CD4-positive, alpha-beta T cell (primary cell): ENCODE data around the gene CD83. TPM values are rescaled to one million over a fixed set of nuclear protein-coding genes. Genes with fewer than 3 reads are reported as not detected.

ENCODE experiments used
- ATAC-seq: fragments of 200-7000 bp; cut with Tn5 transposase; one replicate; pipeline ENCODE4 v1.10.0; 2022; ENCODE audit warnings: mild to moderate bottlenecking; ENCODE audit not compliant: poor library complexity
- CTCF ChIA-PET: fragments of 350-600 bp; sonication (Branson Sonifier 250); formaldehyde crosslinking; loops from one replicate; lab custom pipeline; 2021; ENCODE audit warnings: antibody characterized with exemption, inconsistent platforms; lab: Charles Lee
- POLR2A ChIA-PET: fragments of 350-600 bp; sonication (Branson Sonifier 250); formaldehyde crosslinking; loops from one replicate; lab custom pipeline; 2021; ENCODE audit warnings: antibody characterized with exemption, inconsistent platforms; lab: Charles Lee
- DNase-seq, 14 experiments: peaks; one replicate each; pipeline ENCODE4 v3.0.0-alpha.2; 2013 to 2020; ENCODE audit warnings: mixed read lengths in 2 of 14
- H3K27ac ChIP-seq, 2 donors: one replicate each; pipeline versions ENCODE4 v1.5.1 to v1.7.0; 2013; ENCODE audit warnings: low read length in 2 of 2, low read depth in 1 of 2, mild to moderate bottlenecking in 1 of 2
- H3K27me3 ChIP-seq, 2 experiments: 1 replicate in 1 of 2; 2 replicates in 1 of 2; pipeline versions ENCODE4 v1.6.1 to v1.7.0; 2013; ENCODE audit warnings: low read length in 2 of 2, control low read depth in 1 of 2, mild to moderate bottlenecking in 1 of 2, moderate library complexity in 1 of 2; ENCODE audit not compliant: insufficient read depth in 2 of 2, control insufficient read depth in 1 of 2
- H3K36me3 ChIP-seq: one replicate; pipeline ENCODE4 v1.6.1; 2013; ENCODE audit warnings: low read length, control low read depth; ENCODE audit not compliant: insufficient read depth
- H3K4me1 ChIP-seq: one replicate; pipeline ENCODE4 v1.6.1; 2013; ENCODE audit warnings: low read length, control low read depth; ENCODE audit not compliant: insufficient read depth
- H3K4me3 ChIP-seq: one replicate; pipeline ENCODE4 v1.5.1; 2013; ENCODE audit warnings: mild to moderate bottlenecking, low read length, moderate library complexity
- H3K9me3 ChIP-seq, 2 experiments: 1 replicate in 1 of 2; 2 replicates in 1 of 2; pipeline versions ENCODE4 v1.6.1 to v1.7.0; 2013; ENCODE audit warnings: low read length in 2 of 2, mild to moderate bottlenecking in 2 of 2, control low read depth in 1 of 2, moderate library complexity in 1 of 2; ENCODE audit not compliant: control insufficient read depth in 1 of 2, insufficient read depth in 1 of 2
- H3K27ac Mint-ChIP-seq: one replicate; pipeline ENCODE4 v1.8.0; 2020; ENCODE audit warnings: mixed read lengths
- H3K27me3 Mint-ChIP-seq: one replicate; pipeline ENCODE4 v1.8.0; 2021; ENCODE audit warnings: mixed read lengths
- H3K36me3 Mint-ChIP-seq: one replicate; pipeline ENCODE4 v1.8.0; 2021; ENCODE audit warnings: low read depth, mixed read lengths
- H3K4me1 Mint-ChIP-seq: one replicate; pipeline ENCODE4 v1.8.0; 2021; ENCODE audit warnings: low read depth, mixed read lengths
- H3K4me3 Mint-ChIP-seq: one replicate; pipeline ENCODE4 v1.8.0; 2020; ENCODE audit warnings: mild to moderate bottlenecking, mixed read lengths
- H3K9me3 Mint-ChIP-seq: one replicate; pipeline ENCODE4 v1.8.0; 2020; ENCODE audit warnings: mixed read lengths
- CTCF ChIP-seq: fragments of 200-600 bp; IDR thresholded peaks from one replicate; pipeline ENCODE4 v1.8.0; 2022; ENCODE audit warnings: antibody characterized with exemption, mild to moderate bottlenecking
- intact Hi-C, 2 experiments: fragments of 100-400 bp; cut with DNase I in 1 of 2; cut with micrococcal nuclease in 1 of 2; formaldehyde crosslinking; loops; one replicate each; pipeline versions ENCODE4 v1.15.1 to v1.9.0; 2023 to 2025; cut with DNase I, micrococcal nuclease
- total RNA-seq, 174 experiments: library from RNA in 2 of 174; stranded (reverse) in 2 of 174; gene quantifications; one replicate each; pipeline ENCODE4 v1.2.3 and lab custom pipeline; 2021 to 2026

The CD83 gene
- total RNA-seq, 2 experiments from 2014 or later, result 35.3 to 36.4 TPM

GRCh38 chr6:14172562-14172961 is 55.0 kb downstream of the CD83 start:
- intact Hi-C loops, result no loop called here
- H3K27me3 Mint-ChIP-seq, result no peaks in the 10 kb centered on the region
- no peaks in the 10 kb centered on the region for H3K4me1 ChIP-seq
- no peak overlapping the region for H3K4me3 ChIP-seq
- peaks cover 19% of the 10 kb centered on the region for H3K36me3 Mint-ChIP-seq
- ChIA-PET POLR2A (no interaction called here), CTCF (no interaction called here)
- TF ChIP-seq CTCF, result no peak
- no peaks in the 10 kb centered on the region for H3K27me3 ChIP-seq
- no peaks in the 10 kb centered on the region for H3K36me3 ChIP-seq
- peaks cover 7% of the 10 kb centered on the region for H3K4me1 Mint-ChIP-seq
- peaks cover 4 to 30% of the 10 kb centered on the region in 2 experiments for H3K9me3 ChIP-seq
- H3K9me3 Mint-ChIP-seq, result peaks cover 16% of the 10 kb centered on the region
- no peak overlapping the region for H3K4me3 Mint-ChIP-seq
- DNase-seq (no peak), ATAC-seq (no peak)
- no peak overlapping the region for H3K27ac Mint-ChIP-seq
- H3K27ac ChIP-seq, result no peak overlapping the region

- no peak overlapping the region for H3K27ac Mint-ChIP-seq
- Histone ChIP-seq H3K9me3 (peaks cover 4 to 18% of the 10 kb centered on the region in 2 experiments), H3K27ac (no peak overlapping the region), H3K4me1 (no peaks in the 10 kb centered on the region), H3K4me3 (no peak overlapping the region), H3K27me3 (no peaks in the 10 kb centered on the region), H3K36me3 (no peaks in the 10 kb centered on the region)
- intact Hi-C loops, result no loop called here
- no peak overlapping the region for H3K4me3 Mint-ChIP-seq
- ChIA-PET POLR2A (no interaction called here), CTCF (no interaction called here)
- no peak for TF ChIP-seq CTCF
- no peaks in the 10 kb centered on the region for H3K27me3 Mint-ChIP-seq
- peaks cover 7% of the 10 kb centered on the region for H3K9me3 Mint-ChIP-seq
- ATAC-seq (no peak), DNase-seq (no peak)
- peaks cover 7% of the 10 kb centered on the region for H3K4me1 Mint-ChIP-seq
- H3K36me3 Mint-ChIP-seq, result peaks cover 13% of the 10 kb centered on the region
These were observed 56.7 kb downstream of the CD83 start for GRCh38 chr6:14174226-14174625.

- Mint-ChIP-seq H3K27me3 (no peaks in the 10 kb centered on the region), H3K4me3 (no peak overlapping the region), H3K27ac (no peak overlapping the region), H3K4me1 (peaks cover 7% of the 10 kb centered on the region), H3K36me3 (peaks cover 6% of the 10 kb centered on the region), H3K9me3 (peaks cover 6% of the 10 kb centered on the region)
- DNase-seq (no peak), ATAC-seq (no peak)
- Histone ChIP-seq H3K36me3 (no peaks in the 10 kb centered on the region), H3K27me3 (no peaks in the 10 kb centered on the region), H3K9me3 (peaks cover 4 to 10% of the 10 kb centered on the region in 2 experiments), H3K4me1 (no peaks in the 10 kb centered on the region), H3K4me3 (no peak overlapping the region), H3K27ac (no peak overlapping the region)
- ChIA-PET POLR2A (no interaction called here), CTCF (no interaction called here)
- intact Hi-C loops, result no loop called here
- TF ChIP-seq CTCF, result no peak
These were observed 57.4 kb downstream of the CD83 start for GRCh38 chr6:14174996-14175395.
